CD14-positive monocyte (primary cell): ENCODE measurements around the gene MACROD2. TPM values are rescaled to one million over a fixed set of nuclear protein-coding genes. Genes with fewer than 3 reads are reported as not detected.

Source experiments
- DNase-seq, 3 donors: peaks; one replicate each; pipeline ENCODE4 v3.0.0-alpha.2; 2011 to 2022
- H2AFZ ChIP-seq: 2 replicates; pipeline ENCODE4 v1.6.0; 2012; ENCODE audit warnings: mild to moderate bottlenecking, low read depth, low read length, inconsistent platforms; ENCODE audit not compliant: insufficient read depth, poor library complexity, severe bottlenecking
- H3K27ac ChIP-seq, 2 donors: 1 replicate in 1 of 2; 2 replicates in 1 of 2; pipeline ENCODE4 v1.5.1; 2012 to 2013; ENCODE audit warnings: low read length in 2 of 2, control low read depth in 1 of 2, inconsistent platforms in 1 of 2, low read depth in 1 of 2, mild to moderate bottlenecking in 1 of 2
- H3K27me3 ChIP-seq, 2 donors: one replicate each; pipeline versions ENCODE4 v1.6.0 to v1.6.1; 2011 to 2013; ENCODE audit warnings: low read length in 2 of 2; ENCODE audit not compliant: control insufficient read depth in 2 of 2, insufficient read depth in 2 of 2
- H3K36me3 ChIP-seq, 2 donors: replicated peaks in 1 of 2; 1 replicate in 1 of 2; 2 replicates in 1 of 2; pipeline versions ENCODE4 v1.5.1 to v1.6.1; 2012 to 2013; ENCODE audit warnings: low read length in 2 of 2, control low read depth in 1 of 2, inconsistent platforms in 1 of 2, mild to moderate bottlenecking in 1 of 2; ENCODE audit not compliant: insufficient read depth in 2 of 2, control insufficient read depth in 1 of 2
- H3K4me1 ChIP-seq, 2 donors: 1 replicate in 1 of 2; 2 replicates in 1 of 2; pipeline versions ENCODE4 v1.5.1 to v1.6.1; 2012 to 2013; ENCODE audit warnings: low read length in 2 of 2, control low read depth in 1 of 2, inconsistent platforms in 1 of 2, mild to moderate bottlenecking in 1 of 2, moderate library complexity in 1 of 2; ENCODE audit not compliant: insufficient read depth in 2 of 2, control insufficient read depth in 1 of 2
- H3K4me2 ChIP-seq: replicated peaks from 2 replicates; pipeline ENCODE3; 2012; ENCODE audit warnings: low read length, moderate library complexity, mild to moderate bottlenecking; ENCODE audit not compliant: poor library complexity, severe bottlenecking; ENCODE audit errors: extremely low read depth
- H3K4me3 ChIP-seq, 3 experiments: fragments of 200-600 bp in 1 of 3; sonication (generic) in 1 of 3; replicated peaks in 1 of 3; 1 replicate in 2 of 3; 2 replicates in 1 of 3; pipeline ENCODE4 v1.5.1; 2011 to 2013; ENCODE audit warnings: low read length in 3 of 3, mild to moderate bottlenecking in 3 of 3, control low read depth in 2 of 3, low read depth in 2 of 3, inconsistent platforms in 1 of 3, moderate library complexity in 1 of 3
- H3K79me2 ChIP-seq: 2 replicates; pipeline ENCODE4 v1.6.0; 2012; ENCODE audit warnings: mild to moderate bottlenecking, control low read depth, inconsistent platforms, low read length, moderate library complexity; ENCODE audit not compliant: insufficient read depth
- H3K9ac ChIP-seq: 2 replicates; pipeline ENCODE4 v1.6.0; 2017; ENCODE audit warnings: low read length, mild to moderate bottlenecking; ENCODE audit not compliant: insufficient read depth, poor library complexity, severe bottlenecking
- H3K9me3 ChIP-seq, 2 donors: replicated peaks in 1 of 2; 1 replicate in 1 of 2; 2 replicates in 1 of 2; pipeline versions ENCODE4 v1.5.1 to v1.6.1; 2012 to 2013; ENCODE audit warnings: low read length in 2 of 2, control low read depth in 1 of 2; ENCODE audit not compliant: control insufficient read depth in 1 of 2, insufficient read depth in 1 of 2
- H4K20me1 ChIP-seq: 2 replicates; pipeline ENCODE4 v1.6.0; 2012; ENCODE audit warnings: mild to moderate bottlenecking, low read length, control low read depth, moderate library complexity; ENCODE audit not compliant: insufficient read depth
- H3K27ac Mint-ChIP-seq, 7 donors: one replicate each; pipeline ENCODE4 v1.8.0; 2020; ENCODE audit warnings: mild to moderate bottlenecking in 7 of 7, mixed read lengths in 7 of 7, moderate library complexity in 6 of 7, inconsistent platforms in 2 of 7
- H3K27me3 Mint-ChIP-seq, 3 donors: one replicate each; pipeline ENCODE4 v1.8.0; 2021 to 2022; ENCODE audit warnings: low read depth in 3 of 3, mild to moderate bottlenecking in 3 of 3, mixed read lengths in 3 of 3, moderate library complexity in 3 of 3, inconsistent platforms in 1 of 3
- H3K36me3 Mint-ChIP-seq, 2 donors: one replicate each; pipeline ENCODE4 v1.8.0; 2020; ENCODE audit warnings: mixed read lengths in 2 of 2, inconsistent platforms in 1 of 2, mild to moderate bottlenecking in 1 of 2
- H3K4me1 Mint-ChIP-seq: one replicate; pipeline ENCODE4 v1.8.0; 2020; ENCODE audit warnings: mild to moderate bottlenecking, mixed read lengths
- H3K4me3 Mint-ChIP-seq, 2 donors: one replicate each; pipeline ENCODE4 v1.8.0; 2020; ENCODE audit warnings: mild to moderate bottlenecking in 2 of 2, mixed read lengths in 2 of 2, moderate library complexity in 1 of 2
- H3K9me3 Mint-ChIP-seq, 7 donors: one replicate each; pipeline ENCODE4 v1.8.0; 2020 to 2022; ENCODE audit warnings: mixed read lengths in 7 of 7, mild to moderate bottlenecking in 6 of 7, moderate library complexity in 6 of 7, inconsistent platforms in 2 of 7
- CTCF ChIP-seq: fragments of 200-600 bp; IDR thresholded peaks from one replicate; pipeline ENCODE4 v1.8.0; 2022; ENCODE audit warnings: antibody characterized with exemption, mild to moderate bottlenecking
- WGBS: methylation state at CpG from one replicate; pipeline ENCODE4 v1.1.5; 2013; ENCODE audit warnings: missing lambda C conversion rate; ENCODE audit not compliant: insufficient coverage; 5-methylcytosine and 5-hydroxymethylcytosine counted together
- intact Hi-C, 2 donors: fragments of 100-400 bp; cut with micrococcal nuclease; formaldehyde crosslinking; loops; one replicate each; pipeline versions ENCODE4 v1.15.0 to v1.15.1; 2023
- polyA plus RNA-seq, 3 donors: library from polyadenylated mRNA; depleted of rRNA in 1 of 3; unstranded in 2 of 3; stranded (reverse) in 1 of 3; fragments of 300-500 nt in 2 of 3; fragments of >200 nt in 1 of 3; fragmentation: Illumina TruSeq in 2 of 3; gene quantifications; 1 replicate in 2 of 3; 2 replicates in 1 of 3; pipeline ENCODE4 v1.2.3, GENCODE V29; 2012 to 2021

The MACROD2 gene
- polyA plus RNA-seq, 3 donors: 0.23 TPM; not detected in 2

- no peak overlapping the region for H3K9ac ChIP-seq
- H3K4me3 ChIP-seq: no peak overlapping the region
- Mint-ChIP-seq H3K27me3 (peaks cover 0 to 2% (median 0%) of the 10 kb centered on the region in 3 donors), H3K36me3 (no peaks in the 10 kb centered on the region), H3K4me1 (no peaks in the 10 kb centered on the region), H3K27ac (no peak overlapping the region), H3K4me3 (no peak overlapping the region), H3K9me3 (peaks cover 0 to 5% (median 4%) of the 10 kb centered on the region in 7 donors)
- no peak for DNase-seq
- H3K79me2 ChIP-seq: no peaks in the 10 kb centered on the region
- no peaks in the 10 kb centered on the region for H3K36me3 ChIP-seq
- intact Hi-C loops: no loop called here
- H3K27me3 ChIP-seq: no peaks in the 10 kb centered on the region
- no peak overlapping the region for H3K4me2 ChIP-seq
- TF ChIP-seq CTCF: no peak
- no peaks in the 10 kb centered on the region for H4K20me1 ChIP-seq
- H2AFZ ChIP-seq: no peak overlapping the region
- H3K4me1 ChIP-seq: no peaks in the 10 kb centered on the region
- H3K9me3 ChIP-seq: peaks cover 0 to 7% of the 10 kb centered on the region in 2 donors
- no peak overlapping the region for H3K27ac ChIP-seq
These were observed 411.2 kb downstream of the MACROD2 start for GRCh38 chr20:14406495-14406894.

DNA sequence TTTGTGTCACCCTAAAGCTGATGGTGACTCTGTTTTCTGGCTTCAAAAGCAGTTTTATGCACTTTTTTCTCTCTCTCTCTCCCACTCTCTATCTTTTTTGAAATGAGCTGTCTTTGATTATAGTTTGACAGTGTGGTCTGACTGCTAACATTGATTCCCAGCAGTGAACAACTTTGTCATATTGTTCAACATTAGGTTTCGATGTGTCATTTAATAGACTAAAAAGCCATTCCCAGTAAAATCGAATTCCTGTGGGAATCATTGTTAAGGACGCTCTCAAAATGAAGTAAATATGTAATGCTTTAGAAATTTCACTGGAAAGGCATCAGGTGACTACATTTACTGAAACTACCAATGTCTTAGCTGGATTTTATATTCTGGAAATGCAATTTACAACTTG lies 412.0 kb downstream of the MACROD2 start:
- WGBS: no CpG with 5 or more reads among the region's 3 CpGs
- Histone ChIP-seq H3K27ac (no peak overlapping the region), H3K9ac (no peak overlapping the region), H3K79me2 (no peaks in the 10 kb centered on the region), H2AFZ (no peak overlapping the region), H4K20me1 (no peaks in the 10 kb centered on the region), H3K4me1 (no peaks in the 10 kb centered on the region), H3K36me3 (no peaks in the 10 kb centered on the region), H3K27me3 (no peaks in the 10 kb centered on the region), H3K9me3 (peaks cover 0 to 10% of the 10 kb centered on the region in 2 donors), H3K4me3 (no peak overlapping the region), H3K4me2 (no peak overlapping the region)
- Mint-ChIP-seq H3K27me3 (peaks cover 0 to 2% (median 0%) of the 10 kb centered on the region in 3 donors), H3K36me3 (no peaks in the 10 kb centered on the region), H3K4me1 (no peaks in the 10 kb centered on the region), H3K9me3 (peaks cover 0 to 8% (median 4%) of the 10 kb centered on the region in 7 donors), H3K4me3 (no peak overlapping the region), H3K27ac (no peak overlapping the region)
- TF ChIP-seq CTCF: no peak
- no peak for DNase-seq
- intact Hi-C loops: no loop called here
